ES-I3 (cell line): ENCODE data around the gene DAAM1.

Experiments
- H3K36me3 ChIP-seq: 2 replicates; pipeline ENCODE4 v1.6.1; 2013; ENCODE audit warnings: mild to moderate bottlenecking, low read length, control low read depth, moderate library complexity; ENCODE audit not compliant: insufficient read depth
- H3K4me1 ChIP-seq: 2 replicates; pipeline ENCODE4 v1.6.1; 2013; ENCODE audit warnings: mild to moderate bottlenecking, control low read depth, low read length; ENCODE audit not compliant: insufficient read depth
- H3K9ac ChIP-seq: 2 replicates; pipeline ENCODE4 v1.6.1; 2013; ENCODE audit warnings: low read depth, mild to moderate bottlenecking, low read length, moderate library complexity
- H3K9me3 ChIP-seq: 2 replicates; pipeline ENCODE4 v1.6.1; 2013; ENCODE audit warnings: mild to moderate bottlenecking, low read length, moderate library complexity; ENCODE audit not compliant: control insufficient read depth, insufficient read depth

Gene DAAM1

GRCh38 chr14:59318908-59319307 is 130.4 kb downstream of the DAAM1 start:
- Histone ChIP-seq H3K4me1 (no peaks in the 10 kb centered on the region), H3K9me3 (no peaks in the 10 kb centered on the region), H3K9ac (no peak overlapping the region), H3K36me3 (no peaks in the 10 kb centered on the region)

GRCh38 chr14:59320361-59320760 is 131.9 kb downstream of the DAAM1 start:
- H3K4me1 ChIP-seq = no peaks in the 10 kb centered on the region
- no peak overlapping the region for H3K9ac ChIP-seq
- H3K36me3 ChIP-seq = no peaks in the 10 kb centered on the region
- no peaks in the 10 kb centered on the region for H3K9me3 ChIP-seq

- no peak overlapping the region for H3K9ac ChIP-seq
- H3K9me3 ChIP-seq = no peaks in the 10 kb centered on the region
- no peaks in the 10 kb centered on the region for H3K4me1 ChIP-seq
- no peaks in the 10 kb centered on the region for H3K36me3 ChIP-seq
These were observed 132.5 kb downstream of the DAAM1 start for GRCh38 chr14:59320763-59321625.

GRCh38 chr14:59321626-59321949 is 133.1 kb downstream of the DAAM1 start:
- Histone ChIP-seq H3K4me1 (no peaks in the 10 kb centered on the region), H3K36me3 (no peaks in the 10 kb centered on the region), H3K9ac (no peak overlapping the region), H3K9me3 (no peaks in the 10 kb centered on the region)

- Histone ChIP-seq H3K4me1 (peaks cover 10% of the 10 kb centered on the region; the same call in 1 of the 2 replicates), H3K9ac (no peak overlapping the region), H3K36me3 (no peaks in the 10 kb centered on the region), H3K9me3 (no peaks in the 10 kb centered on the region)
These were observed 137.4 kb downstream of the DAAM1 start for GRCh38 chr14:59325906-59326305.

GRCh38 chr14:59328454-59328853 is 140.0 kb downstream of the DAAM1 start:
- no peaks in the 10 kb centered on the region for H3K36me3 ChIP-seq

GRCh38 chr14:59330455-59330854 is 142.0 kb downstream of the DAAM1 start:
- Histone ChIP-seq H3K4me1 (peaks cover 14% of the 10 kb centered on the region; the same call in 1 of the 2 replicates), H3K36me3 (no peaks in the 10 kb centered on the region), H3K9me3 (no peaks in the 10 kb centered on the region), H3K9ac (no peak overlapping the region)

More at GRCh38 chr14:59328454-59328853, 140.0 kb downstream of the DAAM1 start:
- no peak overlapping the region for H3K9ac ChIP-seq
- peaks cover 10% of the 10 kb centered on the region; the same call in 1 of the 2 replicates for H3K4me1 ChIP-seq
- H3K9me3 ChIP-seq = no peaks in the 10 kb centered on the region

GRCh38 chr14:59331217-59331616 is 142.8 kb downstream of the DAAM1 start:
- no peaks in the 10 kb centered on the region for H3K36me3 ChIP-seq
- H3K9me3 ChIP-seq = no peaks in the 10 kb centered on the region
- H3K9ac ChIP-seq = no peak overlapping the region
- peaks cover 16% of the 10 kb centered on the region; the same call in 1 of the 2 replicates for H3K4me1 ChIP-seq

- no peaks in the 10 kb centered on the region for H3K36me3 ChIP-seq
- peaks cover 26% of the 10 kb centered on the region; the same call in 1 of the 2 replicates for H3K4me1 ChIP-seq
- H3K9ac ChIP-seq = no peak overlapping the region
- no peaks in the 10 kb centered on the region for H3K9me3 ChIP-seq
These were observed 144.3 kb downstream of the DAAM1 start for GRCh38 chr14:59332727-59333126.

GRCh38 chr14:59333235-59333634 is 144.8 kb downstream of the DAAM1 start:
- H3K9me3 ChIP-seq = no peaks in the 10 kb centered on the region
- H3K4me1 ChIP-seq = peaks cover 26% of the 10 kb centered on the region; the same call in 1 of the 2 replicates
- H3K36me3 ChIP-seq = no peaks in the 10 kb centered on the region; the same call in 1 of the 2 replicates
- H3K9ac ChIP-seq = no peak overlapping the region

GRCh38 chr14:59333668-59334067 is 145.2 kb downstream of the DAAM1 start:
- Histone ChIP-seq H3K4me1 (peaks cover 26% of the 10 kb centered on the region; the same call in 1 of the 2 replicates), H3K36me3 (no peaks in the 10 kb centered on the region; the same call in 1 of the 2 replicates), H3K9me3 (no peaks in the 10 kb centered on the region), H3K9ac (no peak overlapping the region)

GRCh38 chr14:59334253-59334652 is 145.8 kb downstream of the DAAM1 start:
- Histone ChIP-seq H3K9me3 (no peaks in the 10 kb centered on the region), H3K9ac (no peak overlapping the region), H3K36me3 (no peaks in the 10 kb centered on the region; the same call in 1 of the 2 replicates), H3K4me1 (peaks cover 26% of the 10 kb centered on the region; the same call in 1 of the 2 replicates)

- Histone ChIP-seq H3K4me1 (peaks cover 17% of the 10 kb centered on the region; the same call in 1 of the 2 replicates), H3K36me3 (no peaks in the 10 kb centered on the region; the same call in 1 of the 2 replicates), H3K9ac (no peak overlapping the region), H3K9me3 (no peaks in the 10 kb centered on the region)
These were observed 147.6 kb downstream of the DAAM1 start for GRCh38 chr14:59336098-59336497.

- H3K9ac ChIP-seq = no peak overlapping the region
- H3K9me3 ChIP-seq = no peaks in the 10 kb centered on the region
- no peaks in the 10 kb centered on the region; the same call in 1 of the 2 replicates for H3K36me3 ChIP-seq
- H3K4me1 ChIP-seq = peaks cover 19% of the 10 kb centered on the region; the same call in 1 of the 2 replicates
These were observed 148.2 kb downstream of the DAAM1 start for GRCh38 chr14:59336706-59337105.

GRCh38 chr14:59337141-59337611 is 148.7 kb downstream of the DAAM1 start:
- H3K36me3 ChIP-seq = no peaks in the 10 kb centered on the region; the same call in 1 of the 2 replicates

More at GRCh38 chr14:59337141-59337611, 148.7 kb downstream of the DAAM1 start:
- Histone ChIP-seq H3K4me1 (peaks cover 19% of the 10 kb centered on the region), H3K9ac (no peak overlapping the region), H3K9me3 (no peaks in the 10 kb centered on the region)
